ENCODE results near the gene SYT13.

The SYT13 gene, protein sequence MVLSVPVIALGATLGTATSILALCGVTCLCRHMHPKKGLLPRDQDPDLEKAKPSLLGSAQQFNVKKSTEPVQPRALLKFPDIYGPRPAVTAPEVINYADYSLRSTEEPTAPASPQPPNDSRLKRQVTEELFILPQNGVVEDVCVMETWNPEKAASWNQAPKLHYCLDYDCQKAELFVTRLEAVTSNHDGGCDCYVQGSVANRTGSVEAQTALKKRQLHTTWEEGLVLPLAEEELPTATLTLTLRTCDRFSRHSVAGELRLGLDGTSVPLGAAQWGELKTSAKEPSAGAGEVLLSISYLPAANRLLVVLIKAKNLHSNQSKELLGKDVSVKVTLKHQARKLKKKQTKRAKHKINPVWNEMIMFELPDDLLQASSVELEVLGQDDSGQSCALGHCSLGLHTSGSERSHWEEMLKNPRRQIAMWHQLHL

DNA sequence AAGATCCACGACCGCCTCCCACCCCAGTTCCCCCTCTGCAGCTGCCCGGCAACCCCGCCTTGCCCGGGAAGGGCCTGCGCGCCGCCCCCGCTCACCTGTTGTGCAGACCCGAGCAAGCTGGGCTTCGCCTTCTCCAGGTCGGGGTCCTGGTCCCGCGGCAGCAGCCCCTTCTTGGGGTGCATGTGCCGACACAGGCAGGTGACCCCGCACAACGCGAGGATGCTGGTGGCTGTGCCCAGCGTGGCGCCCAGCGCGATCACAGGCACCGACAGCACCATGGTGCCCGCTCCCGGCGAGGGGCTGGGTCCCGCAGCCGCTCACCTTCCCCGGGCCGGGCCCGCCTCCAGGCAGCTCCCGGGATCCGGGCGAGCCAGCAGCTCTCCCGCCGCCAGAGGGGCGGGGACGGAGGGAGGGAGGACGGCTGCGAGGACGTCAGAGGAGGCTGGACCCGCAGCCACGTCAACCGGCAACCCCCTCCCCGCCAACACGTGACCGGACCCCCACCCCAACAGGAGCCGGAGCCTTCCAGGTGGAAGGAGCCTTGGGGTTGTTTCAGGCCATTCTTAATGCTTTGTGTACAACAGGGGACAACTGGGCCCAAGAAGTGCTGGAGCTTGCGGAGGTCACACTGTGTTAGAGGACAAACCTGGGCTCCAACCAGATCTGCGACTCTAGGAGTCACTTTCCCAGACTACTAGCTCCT, at the start of gene SYT13:
TSS of gene SYT13 (minus strand) at position 412 of the 703 bp plus-strand sequence. CDS start at position 278, 134 bp downstream.
- in situ Hi-C loops (cut with HindIII; ENCODE audit: low sequenced_read_pairs): no loop called here

GRCh38 chr11:45335434-45335833, 49.3 kb upstream of the SYT13 start:
- in situ Hi-C loops (cut with HindIII; ENCODE audit: low sequenced_read_pairs): loop anchor here (25.0 kb wide), 2 partner anchors 223 to 398 kb away; no protein-coding TSS in a partner anchor

- in situ Hi-C loops (cut with HindIII; ENCODE audit: low sequenced_read_pairs): loop anchor here (25.0 kb wide), 2 partner anchors 223 to 398 kb away; no protein-coding TSS in a partner anchor
Measured at GRCh38 chr11:45334836-45335235, 48.7 kb upstream of the SYT13 start.

GRCh38 chr11:45334410-45334809, 48.3 kb upstream of the SYT13 start:
- in situ Hi-C loops (cut with HindIII; ENCODE audit: low sequenced_read_pairs): loop anchor here (25.0 kb wide), 2 partner anchors 222 to 397 kb away; no protein-coding TSS in a partner anchor

DNA sequence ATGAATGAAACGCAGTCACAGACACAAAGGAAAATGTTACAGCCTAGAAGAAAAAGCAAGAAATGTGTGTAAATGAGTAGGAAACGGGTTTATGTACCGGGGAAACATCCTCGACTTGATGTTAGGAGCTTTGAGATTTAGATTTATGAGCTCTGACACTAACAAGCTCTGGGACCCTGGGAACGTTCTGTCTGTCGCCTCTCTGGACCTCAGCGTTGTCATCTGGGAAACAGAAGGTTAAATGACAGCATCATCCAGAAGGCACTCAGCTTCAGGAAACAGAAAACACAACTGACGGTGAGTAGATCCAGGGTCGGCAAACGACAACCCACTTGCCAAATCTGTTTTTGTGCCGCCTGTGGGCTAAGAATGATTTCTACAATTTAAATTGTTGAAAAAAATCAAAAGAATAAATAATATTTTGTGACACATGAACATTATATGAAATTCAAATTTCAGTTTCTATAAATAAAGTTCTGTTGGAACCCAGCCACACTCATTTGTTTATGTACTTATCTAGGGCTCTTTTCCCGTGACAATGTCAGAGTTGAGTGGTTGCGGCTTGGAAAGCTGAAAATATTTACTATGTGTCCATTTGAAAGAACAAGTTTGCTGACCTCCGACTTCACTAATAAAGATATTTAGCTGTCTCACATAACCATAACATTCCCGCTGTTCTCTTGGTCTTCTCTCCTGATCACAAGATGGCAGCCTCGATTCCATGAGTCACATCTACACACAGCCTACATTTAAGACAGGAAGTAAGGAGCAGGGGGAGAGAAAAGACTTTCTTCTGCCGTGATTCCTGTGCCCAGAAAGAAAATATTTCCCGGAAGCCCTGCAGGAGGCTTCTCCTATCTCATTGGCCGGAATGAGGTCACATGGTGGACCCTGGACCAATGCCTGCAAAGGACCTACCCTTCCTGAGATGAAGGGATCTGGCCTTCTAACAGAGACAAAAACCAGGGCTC, 47.1 kb upstream of the SYT13 start:
- in situ Hi-C loops (cut with HindIII; ENCODE audit: low sequenced_read_pairs): loop anchor here (25.0 kb wide), 2 partner anchors 221 to 396 kb away; no protein-coding TSS in a partner anchor

DNA sequence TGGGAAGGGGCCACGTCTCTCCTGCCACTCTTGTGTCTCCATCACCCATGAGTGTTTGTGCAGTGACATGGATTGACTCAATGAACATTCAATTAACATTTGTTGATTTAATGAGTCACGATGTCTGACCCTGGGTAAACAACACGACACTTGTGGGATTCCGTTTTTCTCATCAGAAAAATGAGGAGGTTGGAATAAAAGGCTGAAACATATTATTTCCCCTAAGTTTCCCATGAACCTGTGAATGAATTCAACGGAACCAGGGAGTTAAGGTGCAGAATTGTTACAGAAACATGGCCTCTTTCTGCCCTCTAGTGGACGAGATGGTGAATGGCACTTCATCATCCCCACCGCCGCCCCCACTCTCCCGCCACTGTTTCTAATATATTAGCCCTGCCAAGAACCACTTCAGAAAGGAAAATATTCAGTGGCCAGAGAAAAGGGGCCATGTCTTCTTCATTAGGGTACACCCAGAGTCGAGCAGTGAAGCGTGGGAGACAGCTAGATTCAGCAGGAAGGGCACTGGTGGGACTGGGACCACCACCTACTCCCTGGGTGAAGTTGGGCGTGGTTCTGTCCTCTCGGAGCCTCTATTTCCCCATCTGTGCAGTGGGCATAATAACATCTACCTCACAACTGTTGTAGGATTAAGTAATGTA, 46.3 kb upstream of the SYT13 start:
- in situ Hi-C loops (cut with HindIII; ENCODE audit: low sequenced_read_pairs): loop anchor here (25.0 kb wide), 2 partner anchors 220 to 395 kb away; no protein-coding TSS in a partner anchor

- in situ Hi-C loops (cut with HindIII; ENCODE audit: low sequenced_read_pairs): loop anchor here (25.0 kb wide), 2 partner anchors 220 to 395 kb away; no protein-coding TSS in a partner anchor
Measured at GRCh38 chr11:45331839-45332238, 45.7 kb upstream of the SYT13 start.

- in situ Hi-C loops (cut with HindIII; ENCODE audit: low sequenced_read_pairs): loop anchor here (25.0 kb wide), 2 partner anchors 216 to 391 kb away; no protein-coding TSS in a partner anchor
Measured at GRCh38 chr11:45328726-45329125, 42.6 kb upstream of the SYT13 start.

GRCh38 chr11:45324459-45324858, 38.3 kb upstream of the SYT13 start:
- in situ Hi-C loops (cut with HindIII; ENCODE audit: low sequenced_read_pairs): no loop called here

DNA sequence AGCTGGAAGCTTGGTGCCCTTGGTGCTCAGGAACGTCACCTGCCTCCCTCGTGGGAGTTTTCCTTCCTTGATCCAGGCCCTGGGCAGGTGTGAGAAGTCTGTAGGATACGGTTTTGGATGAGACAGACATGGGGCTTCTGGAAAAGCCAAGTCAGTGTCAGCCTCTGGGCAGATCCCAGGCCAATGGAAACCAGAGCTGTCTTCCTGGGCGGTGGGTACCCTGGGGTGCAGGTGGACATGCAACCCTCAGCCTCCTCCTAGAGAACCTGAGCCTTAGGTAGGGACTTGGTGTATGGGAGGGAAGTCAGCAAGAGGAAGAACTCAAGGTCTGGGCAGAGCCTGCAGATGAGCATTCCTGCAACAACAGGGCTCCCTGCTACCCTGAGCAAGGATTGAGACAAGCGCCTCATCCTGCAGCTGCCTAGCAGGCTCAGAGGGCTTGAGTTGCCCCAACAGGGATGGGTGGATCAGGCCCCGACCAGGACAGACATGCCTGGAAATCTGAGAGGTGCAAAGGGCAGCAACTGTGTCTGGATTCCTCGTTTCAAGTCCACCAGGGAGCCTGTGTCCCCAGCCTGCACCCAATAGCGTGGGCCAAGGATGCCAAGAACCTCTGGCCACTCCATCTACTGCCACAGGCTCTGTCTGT, 37.6 kb upstream of the SYT13 start:
- in situ Hi-C loops (cut with HindIII; ENCODE audit: low sequenced_read_pairs): no loop called here

- in situ Hi-C loops (cut with HindIII; ENCODE audit: low sequenced_read_pairs): no loop called here
Measured at GRCh38 chr11:45322891-45323600, 36.9 kb upstream of the SYT13 start.

DNA sequence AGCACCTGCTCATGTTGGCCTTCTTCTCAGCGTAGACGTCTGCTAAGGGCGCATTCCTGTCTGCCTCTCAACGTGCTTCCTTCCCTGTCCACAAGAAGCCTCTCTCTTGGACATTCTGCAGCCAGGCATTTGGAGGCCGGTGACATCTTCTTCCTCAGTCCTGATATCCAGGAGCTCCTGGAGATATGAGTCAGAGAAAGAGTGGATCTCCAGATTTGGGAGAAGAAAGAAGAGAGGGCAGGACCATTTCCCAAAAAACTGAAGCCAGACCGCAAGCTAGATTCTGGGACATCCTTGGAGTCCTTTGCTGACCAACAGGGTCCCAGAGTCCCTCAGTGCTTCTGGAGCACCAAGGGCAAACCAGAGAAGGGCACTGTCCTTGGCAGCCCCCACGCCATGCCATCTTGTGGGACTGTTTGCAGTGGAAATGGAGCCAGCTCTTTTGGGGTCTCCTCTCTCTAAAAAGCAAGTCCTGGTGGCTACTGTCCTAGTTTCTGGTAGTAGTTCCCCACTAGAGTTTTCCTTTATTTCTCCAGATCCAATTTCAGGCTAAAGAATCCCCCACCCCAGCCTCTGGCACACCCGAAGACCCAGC, 36.1 kb upstream of the SYT13 start:
- in situ Hi-C loops (cut with HindIII; ENCODE audit: low sequenced_read_pairs): no loop called here

DNA sequence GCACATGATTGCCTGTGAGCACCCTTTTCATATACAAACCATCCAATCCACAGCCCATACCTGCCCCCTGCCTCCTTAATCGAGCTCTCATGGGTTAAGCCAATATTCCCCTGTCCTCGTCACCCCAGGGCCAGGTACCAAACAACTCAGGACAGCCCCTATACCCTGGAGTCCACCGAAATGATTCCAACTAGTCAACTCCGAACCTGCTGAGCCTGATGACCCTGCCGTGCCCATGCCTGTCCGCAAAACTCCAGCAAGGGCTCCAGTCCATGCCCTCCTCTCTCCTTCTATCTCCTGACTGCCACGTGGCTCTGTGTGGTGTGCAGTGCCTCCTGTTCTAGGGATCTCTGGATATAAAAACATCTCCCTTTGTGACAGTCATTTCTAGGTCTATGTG, 35.5 kb upstream of the SYT13 start:
- in situ Hi-C loops (cut with HindIII; ENCODE audit: low sequenced_read_pairs): no loop called here

DNA sequence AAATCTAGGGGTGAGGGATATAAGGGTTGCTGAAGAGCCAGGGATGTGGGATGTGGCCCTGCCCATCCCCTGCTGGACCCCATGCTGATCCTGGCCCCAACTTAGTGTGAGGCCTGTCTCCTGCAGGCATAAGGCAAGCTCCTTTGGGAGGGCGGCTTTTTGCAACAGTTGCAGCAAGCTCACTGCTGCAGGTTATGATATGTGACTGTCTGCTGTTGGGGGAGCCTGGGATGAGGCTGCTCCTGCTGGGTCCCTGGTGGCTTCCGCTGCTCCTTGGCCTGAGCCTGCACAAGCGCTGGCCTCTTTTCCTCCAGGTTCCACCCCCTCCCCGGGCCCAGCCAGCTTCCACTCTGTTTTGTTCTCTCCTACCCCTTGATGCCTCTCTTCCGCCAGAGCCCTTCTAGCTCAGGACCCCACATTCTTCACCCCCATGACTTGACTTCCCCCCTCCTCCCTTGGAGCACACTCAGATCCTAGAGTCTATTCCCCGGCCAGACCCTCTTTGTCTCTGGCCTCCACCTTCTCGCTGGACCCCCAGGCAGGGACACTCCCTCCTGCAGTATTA, 35.0 kb upstream of the SYT13 start:
- in situ Hi-C loops (cut with HindIII; ENCODE audit: low sequenced_read_pairs): no loop called here

DNA sequence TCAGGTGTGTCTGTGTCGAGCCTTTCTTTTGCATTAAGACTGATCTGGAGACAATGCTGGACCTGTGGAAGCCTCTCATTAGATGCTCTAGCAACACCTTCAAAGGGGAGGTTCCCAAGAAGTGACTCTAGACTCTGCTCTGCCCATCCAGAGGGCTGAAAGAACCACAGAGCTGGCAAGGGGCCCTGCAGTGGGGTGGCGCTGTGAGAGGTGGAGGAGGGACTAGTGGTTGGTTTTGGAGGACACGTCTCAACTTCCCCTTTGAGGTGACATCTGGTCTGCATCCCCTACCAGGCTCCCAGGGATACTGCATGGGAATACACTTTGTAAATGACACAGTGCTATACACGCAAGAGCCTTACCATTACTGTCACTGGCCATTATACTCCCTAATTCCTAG, 34.2 kb upstream of the SYT13 start:
- in situ Hi-C loops (cut with HindIII; ENCODE audit: low sequenced_read_pairs): no loop called here

GRCh38 chr11:45319077-45319476, 32.9 kb upstream of the SYT13 start:
- in situ Hi-C loops (cut with HindIII; ENCODE audit: low sequenced_read_pairs): no loop called here

- in situ Hi-C loops (cut with HindIII; ENCODE audit: low sequenced_read_pairs): no loop called here
Measured at GRCh38 chr11:45318516-45318915, 32.4 kb upstream of the SYT13 start.

- in situ Hi-C loops (cut with HindIII; ENCODE audit: low sequenced_read_pairs): no loop called here
Measured at GRCh38 chr11:45316258-45316657, 30.1 kb upstream of the SYT13 start.
